ENCODE measurements around the gene TMEM178A. TPM values are rescaled to one million over a fixed set of nuclear protein-coding genes. Genes with fewer than 3 reads are reported as not detected.

The TMEM178A gene
- total RNA-seq, 1 donor from 2014 or later = 19.2 TPM

GRCh38 chr2:39701137-39701536 is 35.4 kb downstream of the TMEM178A start:
- Histone ChIP-seq H3K4me3 (no peak overlapping the region), H3K9ac (no peak overlapping the region), H3K36me3 (peaks cover 4% of the 10 kb centered on the region), H3K4me2 (no peak overlapping the region), H3K27me3 (no peaks in the 10 kb centered on the region), H3K4me1 (peaks cover 6% of the 10 kb centered on the region), H3K27ac (no peak overlapping the region), H4K20me1 (ENCODE audit: low read depth) (no peaks in the 10 kb centered on the region), H3F3A (ENCODE audit: low read depth) (no peaks in the 10 kb centered on the region), H3K9me3 (ENCODE audit: low read depth) (peaks cover 26% of the 10 kb centered on the region), H3K79me2 (ENCODE audit: low read depth) (no peaks in the 10 kb centered on the region), H2AFZ (replicated peaks) (no peak overlapping the region)
- Mint-ChIP-seq H3K27ac (no peak overlapping the region), H3K27me3 (ENCODE audit: insufficient read depth, low read depth) (no peaks in the 10 kb centered on the region), H3K4me3 (no peak overlapping the region), H3K9me3 (peaks cover 32% of the 10 kb centered on the region), H3K4me1 (peaks cover 13% of the 10 kb centered on the region), H3K36me3 (peaks cover 27% of the 10 kb centered on the region)
- no peak for TF ChIP-seq CTCF (IDR thresholded peaks at IDR 0.05)
- no peak for TF ChIP-seq EZH2phosphoT487 (IDR thresholded peaks at IDR 0.05)
- no peak for TF ChIP-seq EZH2 (IDR thresholded peaks at IDR 0.05)
- no peak for DNase-seq (ENCODE audit: low spot score)

GRCh38 chr2:39703181-39703872 is 37.6 kb downstream of the TMEM178A start:
- Mint-ChIP-seq H3K4me1 (no peaks in the 10 kb centered on the region), H3K27ac (no peak overlapping the region), H3K27me3 (ENCODE audit: insufficient read depth, low read depth) (no peaks in the 10 kb centered on the region), H3K9me3 (peaks cover 38% of the 10 kb centered on the region), H3K4me3 (no peak overlapping the region), H3K36me3 (peaks cover 41% of the 10 kb centered on the region)
- Histone ChIP-seq H3K27me3 (no peaks in the 10 kb centered on the region), H3K4me2 (no peak overlapping the region), H4K20me1 (ENCODE audit: low read depth) (no peaks in the 10 kb centered on the region), H3K9ac (no peak overlapping the region), H3F3A (ENCODE audit: low read depth) (no peaks in the 10 kb centered on the region), H3K4me1 (no peaks in the 10 kb centered on the region), H2AFZ (replicated peaks) (no peak overlapping the region), H3K9me3 (ENCODE audit: low read depth) (peaks cover 26% of the 10 kb centered on the region), H3K79me2 (ENCODE audit: low read depth) (no peaks in the 10 kb centered on the region), H3K36me3 (peaks cover 4% of the 10 kb centered on the region), H3K27ac (no peak overlapping the region), H3K4me3 (no peak overlapping the region)
- DNase-seq (ENCODE audit: low spot score) = no peak
- no peak for TF ChIP-seq EZH2 (IDR thresholded peaks at IDR 0.05)
- TF ChIP-seq CTCF (IDR thresholded peaks at IDR 0.05) = no peak
- no peak for TF ChIP-seq EZH2phosphoT487 (IDR thresholded peaks at IDR 0.05)

- no peaks in the 10 kb centered on the region for H3K27me3 ChIP-seq
- no peak overlapping the region for H3K4me2 ChIP-seq
- H3K4me1 ChIP-seq = no peaks in the 10 kb centered on the region
- Mint-ChIP-seq H3K4me1 (no peaks in the 10 kb centered on the region), H3K27ac (no peak overlapping the region), H3K36me3 (peaks cover 42% of the 10 kb centered on the region), H3K9me3 (peaks cover 30% of the 10 kb centered on the region), H3K4me3 (no peak overlapping the region), H3K27me3 (ENCODE audit: insufficient read depth, low read depth) (no peaks in the 10 kb centered on the region)
- H3K9me3 ChIP-seq (ENCODE audit: low read depth) = peaks cover 23% of the 10 kb centered on the region
- peaks cover 4% of the 10 kb centered on the region for H3K36me3 ChIP-seq
- H2AFZ ChIP-seq (replicated peaks) = no peak overlapping the region
- no peak for DNase-seq (ENCODE audit: low spot score)
- no peak overlapping the region for H3K9ac ChIP-seq
- no peak overlapping the region for H3K4me3 ChIP-seq
- TF ChIP-seq CTCF (IDR thresholded peaks at IDR 0.05) (no peak), EZH2phosphoT487 (IDR thresholded peaks at IDR 0.05) (no peak), EZH2 (IDR thresholded peaks at IDR 0.05) (no peak)
- no peaks in the 10 kb centered on the region for H3F3A ChIP-seq (ENCODE audit: low read depth)
- H3K79me2 ChIP-seq (ENCODE audit: low read depth) = no peaks in the 10 kb centered on the region
- no peaks in the 10 kb centered on the region for H4K20me1 ChIP-seq (ENCODE audit: low read depth)
- no peak overlapping the region for H3K27ac ChIP-seq
Measured at GRCh38 chr2:39704540-39704939, 38.8 kb downstream of the TMEM178A start.

Measured in neural progenitor cell (in vitro differentiated cells).